Omental fat pad (tissue), 4 donors: ENCODE measurements around the gene AGBL4. TPM values are rescaled to one million over a fixed set of nuclear protein-coding genes. Genes with fewer than 3 reads are reported as not detected.

Experiments used
- ATAC-seq: fragments of 150-250 bp; one replicate; pipeline ENCODE4 v1.9.1; 2016; ENCODE audit warnings: mild to moderate bottlenecking, moderate library complexity; ENCODE audit not compliant: low FRiP score
- DNase-seq: peaks from one replicate; pipeline ENCODE4 v3.0.0-alpha.2; 2019; ENCODE audit warnings: low spot score
- total RNA-seq, 4 donors: library from RNA; depleted of rRNA; stranded (reverse); fragments of >200 nt; gene quantifications; one replicate each; pipeline ENCODE4 v1.1.0, GENCODE V29; 2016
- TF ChIP-seq, protein P1 (sequence below), 3 donors: fragments of 450-650 bp; IDR thresholded peaks; one replicate each; pipeline ENCODE4 v1.5.1; 2016 to 2017; ENCODE audit warnings: antibody characterized with exemption in 3 of 3, mild to moderate bottlenecking in 3 of 3, moderate library complexity in 2 of 3

AGBL4 gene
- total RNA-seq, 4 donors from 2014 or later, result 0.31 to 1.1 (median 0.50) TPM

DNA sequence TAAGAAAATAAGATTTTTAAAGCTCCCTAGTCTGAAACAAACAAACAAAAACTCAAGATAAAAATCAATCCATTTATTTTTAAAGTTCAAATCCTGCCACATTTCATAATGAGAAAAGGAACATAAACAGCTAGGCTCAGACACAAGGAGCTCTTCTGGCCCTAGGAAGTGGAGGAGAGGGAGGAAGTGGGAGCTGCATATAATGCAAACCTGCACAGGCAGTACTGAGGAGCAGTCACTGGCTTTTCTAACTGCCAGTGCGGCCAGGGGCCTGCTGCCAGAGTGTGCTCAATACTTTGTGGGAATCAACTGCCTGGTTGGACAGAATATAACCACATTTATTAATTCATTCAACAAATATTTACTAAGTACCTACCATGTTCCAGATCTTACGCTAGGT is 1411.9 kb downstream of the AGBL4 start:
- ATAC-seq (no peak), DNase-seq (no peak)
- TF ChIP-seq, protein P1, sequence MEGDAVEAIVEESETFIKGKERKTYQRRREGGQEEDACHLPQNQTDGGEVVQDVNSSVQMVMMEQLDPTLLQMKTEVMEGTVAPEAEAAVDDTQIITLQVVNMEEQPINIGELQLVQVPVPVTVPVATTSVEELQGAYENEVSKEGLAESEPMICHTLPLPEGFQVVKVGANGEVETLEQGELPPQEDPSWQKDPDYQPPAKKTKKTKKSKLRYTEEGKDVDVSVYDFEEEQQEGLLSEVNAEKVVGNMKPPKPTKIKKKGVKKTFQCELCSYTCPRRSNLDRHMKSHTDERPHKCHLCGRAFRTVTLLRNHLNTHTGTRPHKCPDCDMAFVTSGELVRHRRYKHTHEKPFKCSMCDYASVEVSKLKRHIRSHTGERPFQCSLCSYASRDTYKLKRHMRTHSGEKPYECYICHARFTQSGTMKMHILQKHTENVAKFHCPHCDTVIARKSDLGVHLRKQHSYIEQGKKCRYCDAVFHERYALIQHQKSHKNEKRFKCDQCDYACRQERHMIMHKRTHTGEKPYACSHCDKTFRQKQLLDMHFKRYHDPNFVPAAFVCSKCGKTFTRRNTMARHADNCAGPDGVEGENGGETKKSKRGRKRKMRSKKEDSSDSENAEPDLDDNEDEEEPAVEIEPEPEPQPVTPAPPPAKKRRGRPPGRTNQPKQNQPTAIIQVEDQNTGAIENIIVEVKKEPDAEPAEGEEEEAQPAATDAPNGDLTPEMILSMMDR (IDR thresholded peaks at IDR 0.05), result no peak

DNA sequence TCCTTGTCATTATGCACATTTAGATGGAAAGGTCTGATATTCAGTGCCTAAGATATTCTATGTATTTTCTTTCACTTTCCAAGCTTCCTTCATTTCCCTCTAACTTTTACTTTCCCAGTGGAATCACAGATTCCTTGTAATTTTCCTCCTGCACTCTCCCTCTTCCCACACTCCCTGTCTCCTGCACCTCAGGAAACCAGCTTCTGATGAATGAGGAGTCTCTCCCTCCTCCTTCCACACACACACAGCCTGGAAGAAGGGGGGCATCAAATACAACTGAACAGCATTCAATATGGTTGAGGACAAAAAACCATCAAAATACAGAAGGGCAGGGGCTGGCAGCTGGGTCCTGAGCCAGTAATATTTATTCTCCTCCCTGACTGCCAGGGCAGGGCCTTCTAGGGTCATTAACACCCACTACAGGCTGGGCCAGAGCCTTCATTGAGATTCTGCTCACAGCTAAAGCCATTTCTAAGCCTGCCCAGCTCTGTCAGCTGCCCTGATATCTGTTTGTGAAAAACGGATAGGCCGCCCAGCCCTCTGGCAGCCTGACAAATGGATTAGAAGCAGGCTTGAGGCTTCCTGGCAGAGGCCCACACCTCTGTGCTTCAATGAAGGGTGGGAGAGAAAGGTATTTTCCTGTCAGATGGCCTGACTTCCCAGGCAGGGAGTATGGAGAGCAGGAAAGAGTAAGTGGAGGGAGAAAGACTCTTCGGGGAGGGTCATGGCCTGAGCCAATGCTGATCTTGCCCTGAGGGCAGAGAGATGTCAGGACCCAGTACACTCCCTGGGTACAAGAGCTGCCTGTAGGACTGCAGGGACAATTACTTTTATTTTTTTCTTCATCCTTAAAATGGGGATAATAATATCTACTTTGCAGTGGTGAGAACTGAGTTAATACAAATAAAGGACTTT is 1412.9 kb downstream of the AGBL4 start:
- TF ChIP-seq, protein P1 (IDR thresholded peaks at IDR 0.05), result no peak
- DNase-seq, result peak; percentile 28
- ATAC-seq, result peak; percentile 75

DNA sequence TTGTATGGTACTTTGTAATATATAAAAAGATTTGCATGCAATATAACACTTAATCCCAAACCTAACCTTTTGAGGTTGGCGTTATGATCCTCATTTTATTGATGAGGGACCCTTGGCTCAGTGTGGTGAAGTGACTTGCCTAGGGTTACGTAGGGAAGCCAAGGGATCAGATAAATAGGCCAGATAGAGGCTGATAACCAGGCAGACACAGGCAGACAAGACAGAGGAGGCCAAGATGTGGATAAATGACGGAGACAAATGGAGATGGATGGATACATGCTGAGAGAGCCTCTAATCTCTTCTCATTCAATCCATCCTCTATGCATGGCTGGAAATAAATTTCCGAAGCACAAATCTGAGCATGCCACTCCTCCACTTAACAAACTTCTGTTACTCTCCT is 1414.9 kb downstream of the AGBL4 start:
- ATAC-seq (no peak), DNase-seq (no peak)
- TF ChIP-seq, protein P1 (IDR thresholded peaks at IDR 0.05), result no peak

DNA sequence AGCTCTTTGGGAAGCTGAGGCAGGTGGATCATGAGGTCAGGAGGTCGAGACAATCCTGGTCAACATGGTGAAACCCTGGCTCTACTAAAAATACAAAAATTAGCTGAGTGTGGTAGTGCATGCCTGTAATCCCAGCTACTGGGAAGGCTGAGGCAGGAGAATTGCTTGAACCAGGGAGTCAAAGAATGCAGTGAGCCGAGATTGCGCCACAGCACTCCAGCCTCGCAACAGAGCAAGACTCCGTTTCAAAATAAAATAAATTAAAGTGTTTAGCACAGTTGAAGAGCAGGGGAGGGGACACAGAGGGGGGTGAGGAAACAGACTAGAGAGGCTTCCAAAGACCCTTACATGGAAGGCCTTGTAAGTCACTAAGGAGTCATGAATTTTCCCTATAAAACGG is 1420.5 kb downstream of the AGBL4 start:
- DNase-seq (no peak), ATAC-seq (no peak)
- TF ChIP-seq, protein P1 (IDR thresholded peaks at IDR 0.05), result no peak

DNA sequence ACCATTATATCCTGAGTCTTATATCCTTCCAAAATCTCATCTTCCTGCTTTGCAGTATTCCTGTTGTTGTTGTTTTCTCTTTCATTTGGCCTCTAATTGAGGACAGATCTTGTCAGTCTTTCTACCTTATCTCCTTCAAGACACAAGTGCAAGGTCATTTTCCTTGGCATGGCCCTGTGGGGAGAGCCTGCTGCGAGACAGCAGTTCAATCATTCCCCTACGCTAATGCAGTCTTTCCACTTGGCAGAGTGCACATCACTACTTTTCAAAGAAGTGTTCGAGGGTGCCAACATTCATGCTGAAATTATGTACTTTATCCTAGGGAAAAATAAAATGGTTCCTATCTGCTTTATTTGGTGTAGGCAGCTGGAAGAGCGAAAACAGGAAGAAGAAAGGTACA is 1421.4 kb downstream of the AGBL4 start:
- TF ChIP-seq, protein P1 (IDR thresholded peaks at IDR 0.05), result no peak
- DNase-seq (no peak), ATAC-seq (peak; percentile 58)

DNA sequence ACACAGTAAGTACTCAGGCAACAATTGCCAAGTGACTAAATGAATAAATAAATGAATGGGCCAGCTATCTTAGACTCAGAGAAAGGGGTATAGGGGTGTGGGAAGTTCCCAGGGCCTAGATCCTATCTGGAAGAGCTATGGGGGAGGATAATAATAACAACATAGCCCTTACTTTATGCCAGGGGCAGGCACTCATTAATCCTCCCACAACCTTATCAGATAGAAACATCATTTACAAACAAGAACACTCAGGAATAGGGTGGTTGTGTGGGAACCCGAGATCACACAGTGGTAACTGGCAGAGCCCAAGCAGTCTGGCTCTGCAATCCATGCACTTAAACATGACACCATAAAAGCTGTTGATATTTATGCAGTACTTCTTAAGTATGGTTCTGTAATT is 1423.6 kb downstream of the AGBL4 start:
- DNase-seq (no peak), ATAC-seq (no peak)
- TF ChIP-seq, protein P1 (IDR thresholded peaks at IDR 0.05), result no peak

DNA sequence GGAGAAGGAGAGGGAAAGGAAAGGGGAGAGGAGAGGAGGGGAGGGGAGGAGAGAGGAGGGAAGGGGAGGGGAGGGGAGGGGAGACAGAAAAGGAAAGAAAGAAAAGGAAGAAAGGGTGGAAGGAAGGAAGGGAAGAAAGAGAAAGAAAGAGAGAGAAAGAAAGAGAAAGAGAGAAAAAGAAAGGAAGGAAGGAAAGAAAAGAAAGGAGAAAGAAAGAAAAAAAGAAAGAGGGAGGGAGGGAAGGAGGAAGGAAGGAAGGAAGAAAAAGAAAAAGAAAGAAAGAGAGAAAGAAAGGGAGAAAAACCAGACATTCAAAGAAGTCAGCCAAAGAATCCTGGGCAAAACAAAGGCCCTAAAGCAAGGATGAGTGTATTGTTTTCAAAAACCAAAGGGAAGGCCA is 1426.1 kb downstream of the AGBL4 start:
- no peak for DNase-seq
- TF ChIP-seq, protein P1 (IDR thresholded peaks at IDR 0.05), result no peak
- ATAC-seq, result no peak
